ENCODE measurements around the gene ADAMTSL1. TPM values are rescaled to one million over a fixed set of nuclear protein-coding genes. Genes with fewer than 3 reads are reported as not detected.

The ADAMTSL1 gene
- total and polyA plus RNA-seq, 9 of the 15 experiments (the other 6 are each of a cell fraction or from before 2014, with no cell fraction given), result 0.01 TPM; not detected in 8

- no peak for TF ChIP-seq SRSF9 (IDR thresholded peaks at IDR 0.05; ENCODE audit: borderline replicate concordance, low read depth, low read length)
- ChIA-PET CTCF (ENCODE audit: low intra/inter-chr PET ratio) (no interaction called here), POLR2A (no interaction called here)
- DNase-seq (ENCODE audit: extremely low read depth in 1 of 4, low spot score in 3 of 4) (no peak), ATAC-seq (no peak), FAIRE-seq (no peak)
- Histone ChIP-seq H3K79me2 (ENCODE audit: control insufficient read depth, insufficient read depth, low read length) (no peaks in the 10 kb centered on the region), H3K9me1 (ENCODE audit: control insufficient read depth, insufficient read depth, low read length) (no peaks in the 10 kb centered on the region), H3K9ac (ENCODE audit: insufficient read depth in 1 of 2, low read depth in 2 of 2, low read length in 2 of 2) (no peak overlapping the region), H2AFZ (ENCODE audit: low read depth, low read length) (no peak overlapping the region), H3K4me2 (ENCODE audit: insufficient read depth, low read length) (no peak overlapping the region), H3K36me3 (ENCODE audit: control insufficient read depth, insufficient read depth, low read length) (no peaks in the 10 kb centered on the region), H3K4me1 (replicated peaks in 1 of 2; ENCODE audit: control insufficient read depth in 2 of 2, insufficient read depth in 2 of 2, low read length in 2 of 2) (no peaks in the 10 kb centered on the region), H3K27ac (ENCODE audit: extremely low read depth, low read depth, low read length) (no peak overlapping the region), H3K9me3 (replicated peaks; ENCODE audit: control insufficient read depth, insufficient read depth, low read depth, low read length) (no peaks in the 10 kb centered on the region), H4K20me1 (replicated peaks; ENCODE audit: control insufficient read depth, insufficient read depth, low read length) (no peaks in the 10 kb centered on the region), H3K27me3 (ENCODE audit: control insufficient read depth in 2 of 2, insufficient read depth in 2 of 2, low read length in 2 of 2) (no peaks in the 10 kb centered on the region), H3K4me3 (no peak overlapping the region)
- no TSS peak for BruUV-seq (replicated peaks)
- 0% methylated on average over 3 of the region's 3 CpGs for WGBS (ENCODE audit: insufficient coverage, low coverage, missing lambda C conversion rate)
- intact Hi-C loops (cut with micrococcal nuclease) (no loop called here), in situ Hi-C loops (cut with MboI) (no loop called here)
Observed at GRCh38 chr9:18595597-18595996, 121.6 kb downstream of the ADAMTSL1 start.

GRCh38 chr9:18596920-18597319 lies 123.0 kb downstream of the ADAMTSL1 start:
- H3K4me3 ChIP-seq, result no peak overlapping the region
- intact Hi-C loops (cut with micrococcal nuclease), result no loop called here
- H3K9ac ChIP-seq (ENCODE audit: insufficient read depth in 1 of 2, low read depth in 2 of 2, low read length in 2 of 2), result no peak overlapping the region
- H3K4me2 ChIP-seq (ENCODE audit: insufficient read depth, low read length), result no peak overlapping the region
- no peaks in the 10 kb centered on the region for H3K36me3 ChIP-seq (ENCODE audit: control insufficient read depth, insufficient read depth, low read length)
- ATAC-seq, result no peak
- no peaks in the 10 kb centered on the region for H3K27me3 ChIP-seq (ENCODE audit: control insufficient read depth in 2 of 2, insufficient read depth in 2 of 2, low read length in 2 of 2)
- no TSS peak for BruUV-seq (replicated peaks)
- H4K20me1 ChIP-seq (replicated peaks; ENCODE audit: control insufficient read depth, insufficient read depth, low read length), result no peaks in the 10 kb centered on the region
- in situ Hi-C loops (cut with MboI), result no loop called here
- no peaks in the 10 kb centered on the region for H3K9me3 ChIP-seq (replicated peaks; ENCODE audit: control insufficient read depth, insufficient read depth, low read depth, low read length)
- H3K79me2 ChIP-seq (ENCODE audit: control insufficient read depth, insufficient read depth, low read length), result no peaks in the 10 kb centered on the region
- 0% methylated on average over 1 of the region's 1 CpG for WGBS (ENCODE audit: insufficient coverage, low coverage, missing lambda C conversion rate)
- no peaks in the 10 kb centered on the region for H3K4me1 ChIP-seq (replicated peaks in 1 of 2; ENCODE audit: control insufficient read depth in 2 of 2, insufficient read depth in 2 of 2, low read length in 2 of 2)
- no peak overlapping the region for H3K27ac ChIP-seq (ENCODE audit: extremely low read depth, low read depth, low read length)
- FAIRE-seq, result no peak
- CTCF ChIA-PET (ENCODE audit: low intra/inter-chr PET ratio), result no interaction called here
- POLR2A ChIA-PET, result no interaction called here
- no peak for DNase-seq (ENCODE audit: extremely low read depth in 1 of 4, low spot score in 3 of 4)
- H2AFZ ChIP-seq (ENCODE audit: low read depth, low read length), result no peak overlapping the region
- no peaks in the 10 kb centered on the region for H3K9me1 ChIP-seq (ENCODE audit: control insufficient read depth, insufficient read depth, low read length)
- TF ChIP-seq SNIP1 (IDR thresholded peaks at IDR 0.05; ENCODE audit: low read depth) (no peak), THRA (IDR thresholded peaks at IDR 0.05) (no peak), RHOXF2B (CRISPR knock-in tag; conservative IDR thresholded peaks at IDR 0.05) (no peak), ELK1 (CRISPR knock-in tag; IDR thresholded peaks at IDR 0.05) (no peak), TBL1XR1 (IDR thresholded peaks at IDR 0.05; ENCODE audit: low read length in 2 of 2) (no peak), RBM14 (IDR thresholded peaks at IDR 0.05; ENCODE audit: borderline replicate concordance, insufficient read depth, low read depth, low read length) (no peak), FOXA1 (IDR thresholded peaks at IDR 0.05; ENCODE audit: borderline replicate concordance) (no peak), ATF2 (CRISPR knock-in tag; IDR thresholded peaks at IDR 0.05) (no peak), ZNF395 (CRISPR knock-in tag; IDR thresholded peaks at IDR 0.05) (no peak)

Measured in K562 (cell line).